Ovary (tissue), 3 donors: ENCODE measurements around the gene KLHL41.

ENCODE experiments used
- EP300 ChIP-seq: sonication (generic); formaldehyde crosslinking; IDR thresholded peaks from one replicate; pipeline ENCODE4 v1.6.1; 2017; ENCODE audit warnings: antibody characterized with exemption
- POLR2A ChIP-seq: fragments of 450-650 bp; IDR thresholded peaks from one replicate; pipeline ENCODE4 v1.6.1; 2017; ENCODE audit warnings: antibody characterized with exemption, mild to moderate bottlenecking, moderate library complexity
- TF ChIP-seq, protein P1 (sequence below), 3 donors: fragments of 450-650 bp in 2 of 3; fragments of 200-600 bp in 1 of 3; IDR thresholded peaks; one replicate each; pipeline versions ENCODE4 v1.5.1 to v1.8.0; 2016 to 2022; ENCODE audit warnings: antibody characterized with exemption in 3 of 3, mild to moderate bottlenecking in 1 of 3
- donor health status: DM: no; HTN: no; CAD: no.

DNA sequence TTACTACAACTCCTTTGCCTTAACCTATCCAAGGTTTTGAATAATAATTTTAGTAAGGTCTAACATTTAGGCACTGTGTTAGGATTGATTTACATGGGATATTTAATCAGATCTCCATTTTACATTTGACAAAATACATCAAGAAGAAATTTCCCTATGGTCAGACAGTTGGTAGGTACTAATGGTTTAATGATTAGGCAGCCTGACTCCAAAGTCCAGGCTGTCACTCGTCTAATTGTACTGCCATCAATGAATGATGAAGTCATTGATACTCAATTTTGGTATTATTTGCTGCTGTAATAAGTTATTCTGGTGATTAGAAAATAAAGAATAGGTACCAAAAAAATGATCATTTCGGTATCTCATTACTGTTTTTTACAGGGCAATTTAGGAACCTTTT lies 16.1 kb upstream of the KLHL41 start:
- TF ChIP-seq, protein P1, sequence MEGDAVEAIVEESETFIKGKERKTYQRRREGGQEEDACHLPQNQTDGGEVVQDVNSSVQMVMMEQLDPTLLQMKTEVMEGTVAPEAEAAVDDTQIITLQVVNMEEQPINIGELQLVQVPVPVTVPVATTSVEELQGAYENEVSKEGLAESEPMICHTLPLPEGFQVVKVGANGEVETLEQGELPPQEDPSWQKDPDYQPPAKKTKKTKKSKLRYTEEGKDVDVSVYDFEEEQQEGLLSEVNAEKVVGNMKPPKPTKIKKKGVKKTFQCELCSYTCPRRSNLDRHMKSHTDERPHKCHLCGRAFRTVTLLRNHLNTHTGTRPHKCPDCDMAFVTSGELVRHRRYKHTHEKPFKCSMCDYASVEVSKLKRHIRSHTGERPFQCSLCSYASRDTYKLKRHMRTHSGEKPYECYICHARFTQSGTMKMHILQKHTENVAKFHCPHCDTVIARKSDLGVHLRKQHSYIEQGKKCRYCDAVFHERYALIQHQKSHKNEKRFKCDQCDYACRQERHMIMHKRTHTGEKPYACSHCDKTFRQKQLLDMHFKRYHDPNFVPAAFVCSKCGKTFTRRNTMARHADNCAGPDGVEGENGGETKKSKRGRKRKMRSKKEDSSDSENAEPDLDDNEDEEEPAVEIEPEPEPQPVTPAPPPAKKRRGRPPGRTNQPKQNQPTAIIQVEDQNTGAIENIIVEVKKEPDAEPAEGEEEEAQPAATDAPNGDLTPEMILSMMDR (IDR thresholded peaks at IDR 0.05), result no peak
- TF ChIP-seq POLR2A (no peak), EP300 (no peak)
